ENCODE measurements around the gene CACNA1D. TPM values are rescaled to one million over a fixed set of nuclear protein-coding genes. Genes with fewer than 3 reads are reported as not detected.

The CACNA1D gene
- total and polyA plus RNA-seq, 2 donors from 2014 or later: 3.7 to 35.7 TPM

GRCh38 chr3:53748512-53749271 lies 254.3 kb downstream of the CACNA1D start:
- H3K4me3 ChIP-seq (ENCODE audit: low read length in 3 of 3): no peak overlapping the region
- no peaks in the 10 kb centered on the region for H3K9me3 ChIP-seq (ENCODE audit: control insufficient read depth in 2 of 3, insufficient read depth in 1 of 3, low read length in 3 of 3)
- peaks cover 0 to 8% (median 2%) of the 10 kb centered on the region in 3 donors for H3K36me3 ChIP-seq (ENCODE audit: control insufficient read depth in 2 of 3, insufficient read depth in 3 of 3, low read length in 3 of 3)
- no peak overlapping the region for H3K9ac ChIP-seq (ENCODE audit: low read length in 3 of 3)
- no peak overlapping the region for H3K27ac ChIP-seq (ENCODE audit: low read depth in 2 of 2, low read length in 2 of 2)
- intact Hi-C loops (cut with DNase I): no loop called here
- DNase-seq: no peak
- FAIRE-seq: no peak
- H3K27me3 ChIP-seq (ENCODE audit: control insufficient read depth, insufficient read depth, low read length): no peaks in the 10 kb centered on the region
- TF ChIP-seq CTCF (IDR thresholded peaks at IDR 0.05; ENCODE audit: borderline replicate concordance, extremely low read depth, insufficient read depth): no peak
- H3K4me1 ChIP-seq (ENCODE audit: control insufficient read depth in 2 of 3, insufficient read depth in 2 of 3, low read depth in 1 of 3, low read length in 3 of 3): peaks cover 0 to 3% (median 0%) of the 10 kb centered on the region in 3 donors

GRCh38 chr3:53749448-53749847 lies 255.0 kb downstream of the CACNA1D start:
- intact Hi-C loops (cut with DNase I): no loop called here
- H3K9me3 ChIP-seq (ENCODE audit: control insufficient read depth in 2 of 3, insufficient read depth in 1 of 3, low read length in 3 of 3): no peaks in the 10 kb centered on the region
- DNase-seq (no peak), FAIRE-seq (no peak)
- H3K4me1 ChIP-seq (ENCODE audit: control insufficient read depth in 2 of 3, insufficient read depth in 2 of 3, low read depth in 1 of 3, low read length in 3 of 3): peaks cover 0 to 3% (median 0%) of the 10 kb centered on the region in 3 donors
- H3K27me3 ChIP-seq (ENCODE audit: control insufficient read depth, insufficient read depth, low read length): no peaks in the 10 kb centered on the region
- H3K4me3 ChIP-seq (ENCODE audit: low read length in 3 of 3): no peak overlapping the region
- peaks cover 0 to 8% (median 2%) of the 10 kb centered on the region in 3 donors for H3K36me3 ChIP-seq (ENCODE audit: control insufficient read depth in 2 of 3, insufficient read depth in 3 of 3, low read length in 3 of 3)
- H3K27ac ChIP-seq (ENCODE audit: low read depth in 2 of 2, low read length in 2 of 2): no peak overlapping the region
- TF ChIP-seq CTCF (IDR thresholded peaks at IDR 0.05; ENCODE audit: borderline replicate concordance, extremely low read depth, insufficient read depth): no peak
- H3K9ac ChIP-seq (ENCODE audit: low read length in 3 of 3): no peak overlapping the region

GRCh38 chr3:53750253-53751210 lies 256.1 kb downstream of the CACNA1D start:
- FAIRE-seq (no peak), DNase-seq (peak in 1 of 5 donors; percentile 56)
- peaks cover 0 to 3% (median 0%) of the 10 kb centered on the region in 3 donors for H3K4me1 ChIP-seq (ENCODE audit: control insufficient read depth in 2 of 3, insufficient read depth in 2 of 3, low read depth in 1 of 3, low read length in 3 of 3)
- no peaks in the 10 kb centered on the region for H3K27me3 ChIP-seq (ENCODE audit: control insufficient read depth, insufficient read depth, low read length)
- intact Hi-C loops (cut with DNase I): no loop called here
- H3K4me3 ChIP-seq (ENCODE audit: low read length in 3 of 3): no peak overlapping the region
- H3K9me3 ChIP-seq (ENCODE audit: control insufficient read depth in 2 of 3, insufficient read depth in 1 of 3, low read length in 3 of 3): no peaks in the 10 kb centered on the region
- peaks cover 0 to 7% (median 2%) of the 10 kb centered on the region in 3 donors for H3K36me3 ChIP-seq (ENCODE audit: control insufficient read depth in 2 of 3, insufficient read depth in 3 of 3, low read length in 3 of 3)
- no peak for TF ChIP-seq CTCF (IDR thresholded peaks at IDR 0.05; ENCODE audit: borderline replicate concordance, extremely low read depth, insufficient read depth)
- H3K9ac ChIP-seq (ENCODE audit: low read length in 3 of 3): no peak overlapping the region
- no peak overlapping the region for H3K27ac ChIP-seq (ENCODE audit: low read depth in 2 of 2, low read length in 2 of 2)

Data from kidney (tissue), 14 donors.